NCI-H2196 (cell line): ENCODE data around the gene NPDC1.
"Not testable (repeated sequence)": the region's sequence is repeated elsewhere in the genome, so short reads cannot be mapped to it uniquely, and the experiment has no call there.

Source experiments
- DNase-seq: peaks from one replicate; lab custom pipeline; 2025; ENCODE audit not compliant: unreplicated experiment; lab: John Stamatoyannopoulos, UW

Gene NPDC1

DNA sequence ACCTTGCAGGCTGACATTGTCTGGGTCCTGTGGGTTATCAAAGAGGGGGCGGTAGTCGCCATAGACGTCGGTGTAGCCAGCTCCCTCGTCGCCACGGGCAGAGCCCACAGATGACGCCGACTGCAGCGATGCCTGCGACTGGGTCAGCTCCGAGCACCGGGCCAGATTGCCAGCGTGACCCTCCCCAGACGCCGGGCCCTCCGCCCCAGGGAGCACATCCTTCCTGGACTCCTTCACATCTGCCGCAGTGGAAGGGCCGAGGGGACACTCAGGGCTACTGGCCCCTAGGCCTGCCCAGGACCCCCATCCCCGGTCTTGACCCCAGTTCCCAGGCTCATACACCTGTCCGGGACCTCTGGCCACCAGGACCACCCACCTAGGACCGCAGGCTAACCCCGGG lies 31.8 kb downstream of the NPDC1 start:
- DNase-seq: no peak

- no peak for DNase-seq
These were observed 32.4 kb downstream of the NPDC1 start for GRCh38 chr9:137013571-137013940.

DNA sequence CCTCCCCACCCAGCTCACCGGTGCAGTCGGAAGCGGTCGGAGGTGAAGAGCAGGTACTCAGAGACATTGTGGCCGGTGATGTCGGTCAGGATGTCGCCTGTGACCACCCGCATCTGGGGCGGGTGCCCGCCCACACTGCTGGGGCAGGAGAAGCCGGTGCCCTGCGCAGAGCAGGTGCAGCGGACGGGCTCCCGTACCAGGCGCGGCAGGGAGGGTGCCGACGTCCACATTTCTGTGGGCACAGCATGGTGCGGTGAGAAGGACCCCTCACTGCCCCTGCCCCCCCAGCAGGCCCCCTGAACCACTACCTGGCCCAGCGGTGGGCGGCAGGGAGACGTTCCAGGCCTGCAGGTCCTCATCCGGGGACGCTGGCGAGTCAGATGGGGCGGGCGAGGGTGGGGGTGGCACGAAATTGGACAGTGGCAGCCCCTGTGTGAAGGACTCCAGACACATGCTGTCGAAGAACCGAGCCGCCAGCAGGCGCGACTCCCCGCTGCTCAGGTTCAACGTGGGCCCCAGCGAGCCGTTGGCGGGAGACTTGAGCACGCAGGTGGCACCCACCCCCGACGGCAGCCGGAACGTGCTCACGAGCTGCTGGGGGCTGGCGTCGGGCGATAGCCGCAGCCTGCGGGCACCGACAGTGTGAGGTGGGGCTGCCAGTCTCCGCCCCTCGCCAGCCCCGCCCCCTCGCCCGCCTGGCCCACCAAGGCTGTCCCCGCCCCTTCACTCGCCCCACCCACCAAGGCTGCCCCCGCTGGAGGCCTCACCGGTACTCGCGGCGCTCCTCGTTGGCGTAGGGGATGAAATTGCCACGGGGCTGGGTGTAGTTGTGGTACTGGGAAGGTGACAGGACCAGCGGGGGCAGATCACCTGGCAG lies 33.0 kb downstream of the NPDC1 start:
- DNase-seq: no peak

DNA sequence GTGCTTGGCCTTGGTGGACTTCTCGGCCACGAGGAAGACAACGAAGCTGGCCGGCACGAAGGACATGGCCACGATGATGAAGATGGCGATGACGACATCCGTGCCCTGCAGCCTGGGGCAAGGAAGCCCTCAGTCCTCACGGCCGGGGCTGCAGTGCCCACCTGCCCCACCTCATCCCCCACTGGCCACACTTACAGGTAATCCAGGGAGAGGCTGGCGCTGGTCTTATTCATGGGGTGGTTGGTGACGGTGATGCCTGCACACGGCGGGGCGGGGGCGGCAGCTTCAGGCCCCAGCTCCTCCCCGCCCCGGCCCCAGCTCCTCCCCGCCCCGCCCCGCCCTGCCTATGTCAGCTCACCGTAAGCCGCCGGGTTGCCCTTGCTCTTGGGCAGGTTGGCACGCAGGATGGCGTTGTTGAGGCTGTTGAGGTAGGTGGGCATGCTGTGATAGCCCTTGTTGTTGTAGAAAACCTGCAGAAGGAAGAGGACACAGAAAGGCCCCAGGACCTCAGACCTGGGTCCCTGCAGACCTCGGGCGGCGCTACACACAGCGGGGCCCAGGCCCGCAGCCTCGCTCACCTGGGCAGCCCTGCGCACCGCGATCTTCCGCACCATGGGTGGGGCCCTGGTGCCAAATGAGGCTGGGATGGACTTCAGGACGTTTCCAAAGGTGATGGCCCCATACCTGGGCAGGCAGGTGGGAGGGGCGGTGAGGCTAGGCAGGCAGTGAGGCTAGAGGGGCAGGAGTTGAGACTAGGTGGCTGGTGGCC lies 33.9 kb downstream of the NPDC1 start:
- no peak for DNase-seq

- no peak for DNase-seq
These were observed 34.8 kb downstream of the NPDC1 start for GRCh38 chr9:137011156-137011555.

DNA sequence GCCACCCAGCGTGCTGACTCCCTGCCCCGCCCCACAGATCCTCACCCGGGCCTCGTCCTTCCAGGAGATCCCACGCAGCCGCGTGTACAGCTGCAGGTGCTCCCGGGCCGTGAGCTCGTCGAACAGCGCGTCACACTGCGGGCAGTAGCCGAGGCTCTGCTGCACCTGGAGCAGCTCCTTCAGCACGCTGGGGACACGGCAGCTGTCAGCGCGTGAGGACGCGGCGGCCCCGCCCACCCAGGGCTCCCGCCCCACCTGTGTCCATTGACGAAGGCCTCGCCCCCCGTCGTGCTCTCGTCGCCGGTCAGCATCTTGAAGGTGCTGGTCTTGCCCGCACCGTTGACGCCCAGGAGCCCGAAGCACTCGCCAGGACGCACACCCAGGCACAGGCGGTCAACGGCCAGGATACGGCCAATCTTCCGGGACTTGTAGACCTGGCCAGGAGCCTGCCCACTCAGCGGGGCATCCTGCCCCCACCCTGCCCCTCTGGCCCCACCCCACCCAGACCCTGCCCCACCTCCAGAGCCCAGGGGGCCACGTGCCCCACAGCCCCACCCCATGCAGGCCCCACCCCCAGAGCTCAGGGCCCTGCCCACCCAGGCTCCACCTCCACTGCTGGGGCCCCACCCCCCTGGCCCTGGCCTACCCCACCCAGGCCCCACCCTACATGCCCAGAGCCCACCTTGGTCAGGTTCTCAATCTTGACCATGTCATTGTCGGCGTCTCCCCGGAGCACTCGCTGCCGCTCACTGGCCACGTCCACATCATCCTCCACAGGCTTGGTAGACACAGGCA lies 35.8 kb downstream of the NPDC1 start:
- no peak for DNase-seq

DNA sequence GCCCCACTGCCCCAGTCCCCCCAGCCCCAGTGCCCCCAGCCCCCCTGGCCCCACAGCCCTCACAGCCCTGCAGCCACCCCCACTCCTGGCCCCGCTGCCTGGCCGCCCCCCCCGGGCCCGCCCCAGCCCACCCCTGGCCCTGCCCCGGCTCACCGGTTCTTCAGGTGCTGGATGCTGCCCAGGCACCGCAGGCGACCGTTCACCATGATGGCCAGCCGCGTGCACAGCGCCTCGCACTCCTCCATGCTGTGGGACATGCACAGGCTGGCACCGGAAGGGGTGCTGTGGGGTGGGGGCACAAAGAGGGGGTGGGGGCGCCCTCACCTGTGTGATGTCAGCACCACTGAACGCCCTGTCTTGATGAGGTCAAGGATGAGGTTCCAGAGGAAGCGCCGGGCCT lies 36.8 kb downstream of the NPDC1 start:
- DNase-seq: no peak

GRCh38 chr9:137008312-137008711 lies 37.7 kb downstream of the NPDC1 start:
- no peak for DNase-seq

DNA sequence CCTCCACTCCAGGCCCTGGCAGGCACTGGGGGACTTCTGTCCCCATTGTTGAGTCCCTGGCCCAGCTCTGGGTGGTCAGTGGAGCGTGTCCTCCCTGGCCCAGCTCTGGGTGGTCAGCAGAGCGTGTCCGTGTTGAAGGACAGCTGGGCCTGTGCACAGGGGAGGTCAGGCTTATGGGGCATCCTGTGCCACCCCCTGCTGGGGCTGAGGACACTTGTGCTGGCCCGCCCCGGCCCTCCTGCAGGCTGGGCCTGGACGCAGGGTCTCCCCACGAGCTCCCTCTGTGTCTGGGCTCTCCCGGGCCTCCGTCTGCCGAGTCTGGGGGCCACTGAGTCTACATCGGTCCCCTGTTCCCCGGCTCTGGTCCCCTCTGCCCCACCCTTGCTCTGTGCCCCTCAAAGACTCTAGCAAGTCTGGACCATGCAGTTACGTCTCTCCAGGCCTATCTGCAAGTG lies 38.1 kb downstream of the NPDC1 start:
- no peak for DNase-seq

DNA sequence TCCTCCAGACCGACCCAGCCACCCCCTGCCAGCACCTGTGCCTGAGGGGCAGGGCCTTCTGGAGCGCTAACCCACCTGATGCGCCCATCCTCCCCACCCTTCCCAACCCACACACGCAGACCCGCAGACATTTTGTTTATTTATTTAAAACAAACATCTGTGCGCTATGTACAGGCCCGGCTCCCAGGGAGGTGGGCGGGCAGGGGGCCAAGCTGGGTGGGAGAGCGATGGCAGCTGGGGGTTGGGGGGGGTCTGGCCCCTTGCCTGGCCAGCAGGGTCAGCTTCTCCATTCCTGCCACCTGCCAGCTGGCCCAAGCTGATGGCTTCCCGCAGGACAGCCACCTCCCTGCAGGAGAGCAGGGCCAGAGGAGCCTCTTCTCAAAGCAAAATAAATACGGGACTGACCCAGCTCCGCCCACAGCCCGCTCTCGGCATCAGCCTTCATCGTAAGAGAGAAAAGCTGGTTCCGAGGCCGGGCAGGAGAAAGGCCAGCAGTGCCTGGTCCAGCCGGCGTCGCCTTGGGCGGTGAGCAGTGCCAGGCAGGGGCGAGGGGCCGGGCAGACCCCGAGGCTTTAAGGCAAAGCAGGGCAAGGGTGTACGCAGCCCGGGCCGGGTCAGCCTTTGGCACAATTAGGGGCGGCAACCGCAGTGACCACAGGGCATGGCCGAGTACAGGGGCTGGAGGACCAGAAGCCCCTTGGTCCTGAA lies 38.7 kb downstream of the NPDC1 start:
- DNase-seq: peak; percentile 43

- no peak for DNase-seq
These were observed 39.6 kb downstream of the NPDC1 start for GRCh38 chr9:137006116-137007003.

GRCh38 chr9:137004285-137004684 lies 41.7 kb downstream of the NPDC1 start:
- not testable (repeated sequence) for DNase-seq

DNA sequence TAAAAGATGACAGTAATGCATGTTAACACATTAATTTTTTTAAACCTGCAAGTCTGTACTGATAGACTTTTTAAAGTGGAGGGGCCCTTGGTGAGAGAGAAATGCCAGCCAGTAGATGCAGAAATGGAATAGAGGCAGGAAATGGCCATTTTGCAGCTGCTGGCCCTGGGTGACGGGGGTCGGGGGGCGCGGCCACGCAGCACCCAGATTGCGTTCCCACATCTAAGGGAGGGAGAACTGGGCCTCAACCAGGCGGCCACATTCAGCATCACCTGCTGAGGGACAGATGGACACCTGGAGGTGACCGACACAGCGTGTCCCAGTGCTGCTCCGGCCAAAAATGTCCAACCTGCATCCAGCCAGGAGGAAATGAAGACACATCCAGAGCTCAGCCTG lies 43.3 kb downstream of the NPDC1 start:
- no peak for DNase-seq

DNA sequence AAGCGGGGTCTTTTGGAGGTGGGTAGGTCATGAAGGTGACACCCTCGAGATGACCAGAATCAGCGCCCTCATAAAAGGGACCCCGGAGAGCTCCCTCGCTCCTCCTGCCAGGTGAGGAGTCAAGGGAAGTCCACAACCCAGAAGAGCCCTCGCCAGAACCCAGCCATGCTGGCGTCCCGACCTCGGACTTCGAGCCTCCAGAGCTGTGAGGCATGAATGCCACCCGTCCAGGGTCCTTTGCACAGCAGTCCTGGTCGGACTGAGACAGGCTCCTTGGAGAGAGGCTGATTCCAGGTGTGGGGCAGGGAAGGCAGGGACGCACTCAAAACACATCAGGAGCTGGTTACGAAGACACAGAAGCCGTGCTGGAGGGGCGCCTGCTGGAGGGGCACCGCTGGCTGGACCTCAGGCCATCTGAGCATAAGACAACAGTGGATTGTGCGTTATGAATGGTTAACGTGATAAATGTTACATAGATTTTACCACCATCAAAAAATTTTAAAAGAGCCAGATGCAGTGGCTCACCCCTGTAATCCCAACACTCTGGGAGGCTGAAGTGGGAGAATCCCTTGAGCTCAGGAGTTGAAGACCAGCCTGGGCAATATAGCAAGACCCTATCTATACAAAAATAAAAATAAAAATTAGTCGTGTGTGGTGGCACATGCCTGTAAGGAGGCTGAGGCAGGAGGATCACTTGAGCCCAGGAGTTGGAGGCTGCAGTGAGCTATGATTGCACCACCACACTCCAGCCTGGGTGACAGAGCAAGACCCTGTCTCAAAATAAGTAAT lies 43.9 kb downstream of the NPDC1 start:
- DNase-seq: no peak

GRCh38 chr9:137000177-137000930 lies 45.6 kb downstream of the NPDC1 start:
- DNase-seq: no peak

DNA sequence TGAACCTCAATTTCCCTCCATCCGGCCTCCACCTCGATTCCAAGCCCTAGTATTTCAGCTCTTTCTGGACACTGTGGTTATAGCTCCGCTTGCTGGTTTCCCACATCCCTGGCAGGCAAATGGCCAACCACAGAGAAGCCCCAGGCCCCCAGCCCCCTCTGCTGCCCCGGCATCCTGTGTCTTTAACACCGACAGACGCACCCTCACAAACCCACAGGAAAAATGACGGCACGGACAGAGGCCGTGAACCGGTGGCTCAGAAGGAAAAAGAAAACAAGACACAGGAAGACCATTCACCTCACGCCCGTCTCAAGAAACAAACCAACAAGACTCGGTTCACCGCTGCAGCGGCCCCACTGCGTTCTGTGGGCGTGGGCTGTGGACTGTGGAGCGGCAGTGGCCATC lies 48.1 kb downstream of the NPDC1 start:
- DNase-seq: no peak

DNA sequence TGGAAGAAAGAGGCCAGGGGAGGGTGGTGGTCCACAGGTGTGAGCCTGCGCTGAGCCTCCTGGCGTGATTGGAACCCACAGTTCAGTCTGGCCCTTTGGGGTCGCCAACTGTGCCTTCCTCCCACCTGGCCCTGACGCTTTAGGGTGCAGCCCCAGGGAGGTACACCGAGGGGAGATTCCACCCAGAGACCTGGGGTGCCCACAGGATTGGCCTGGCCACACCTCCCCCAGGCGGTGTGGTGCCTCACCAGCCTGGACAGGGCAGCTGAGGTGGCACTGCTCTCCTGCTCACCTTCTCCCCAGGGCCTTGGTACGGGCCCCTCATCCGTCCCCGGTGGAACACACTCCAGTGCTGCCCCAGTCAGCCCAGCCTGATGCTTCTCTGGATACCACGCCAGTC lies 48.6 kb downstream of the NPDC1 start:
- DNase-seq: no peak
